Measurements from ENCODE around the gene WDR81.

Gene WDR81

DNA sequence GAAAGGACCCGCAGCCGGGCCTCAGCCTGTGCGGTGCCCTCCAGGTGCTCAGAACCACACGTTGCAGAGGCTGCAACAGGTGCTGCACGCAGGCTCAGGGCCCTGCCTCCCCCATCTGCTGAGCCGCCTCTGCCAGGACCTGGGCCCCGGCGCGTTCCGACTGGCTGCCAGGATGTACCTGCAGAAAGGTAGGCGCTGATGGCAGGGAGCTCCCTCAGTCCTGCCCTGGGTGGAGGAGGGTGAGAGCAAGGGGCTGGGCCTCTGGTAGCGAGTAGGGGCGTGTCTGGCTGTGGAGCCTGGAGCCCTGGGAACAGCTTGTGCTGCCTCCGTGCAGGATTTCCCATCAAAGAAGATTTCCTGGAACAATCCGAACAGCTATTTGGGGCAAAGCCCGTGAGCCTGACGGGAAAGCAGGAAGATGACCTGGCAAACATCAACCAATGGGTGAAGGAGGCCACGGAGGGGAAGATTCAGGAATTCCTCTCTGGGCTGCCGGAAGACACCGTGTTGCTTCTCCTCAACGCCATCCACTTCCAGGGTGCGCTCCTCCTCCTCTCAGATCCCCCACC, 22.6 kb downstream of the WDR81 start:
- Histone ChIP-seq H3K27me3 (ENCODE audit: insufficient read depth, low read length, poor library complexity, severe bottlenecking) (no peaks in the 10 kb centered on the region), H2AFZ (ENCODE audit: low read length) (no peak overlapping the region), H3K9me3 (ENCODE audit: insufficient read depth, low read depth, low read length) (no peaks in the 10 kb centered on the region), H3K79me2 (ENCODE audit: insufficient read depth, low read length) (no peaks in the 10 kb centered on the region), H3K36me3 (ENCODE audit: insufficient read depth, low read length) (no peaks in the 10 kb centered on the region), H3K4me3 (ENCODE audit: low read length, poor library complexity, severe bottlenecking) (no peak overlapping the region), H3K4me2 (ENCODE audit: low read depth, low read length, poor library complexity, severe bottlenecking) (no peak overlapping the region), H3K9ac (ENCODE audit: low read depth, low read length, poor library complexity, severe bottlenecking) (no peak overlapping the region), H3K4me1 (ENCODE audit: insufficient read depth, low read length, poor library complexity, severe bottlenecking) (no peaks in the 10 kb centered on the region), H3K9me2 (replicated peaks; ENCODE audit: low read depth, low read length) (no peaks in the 10 kb centered on the region), H3F3A (ENCODE audit: low read depth) (no peaks in the 10 kb centered on the region), H4K20me1 (ENCODE audit: insufficient read depth, low read length, poor library complexity, severe bottlenecking) (no peaks in the 10 kb centered on the region)
- TF ChIP-seq, protein P1, sequence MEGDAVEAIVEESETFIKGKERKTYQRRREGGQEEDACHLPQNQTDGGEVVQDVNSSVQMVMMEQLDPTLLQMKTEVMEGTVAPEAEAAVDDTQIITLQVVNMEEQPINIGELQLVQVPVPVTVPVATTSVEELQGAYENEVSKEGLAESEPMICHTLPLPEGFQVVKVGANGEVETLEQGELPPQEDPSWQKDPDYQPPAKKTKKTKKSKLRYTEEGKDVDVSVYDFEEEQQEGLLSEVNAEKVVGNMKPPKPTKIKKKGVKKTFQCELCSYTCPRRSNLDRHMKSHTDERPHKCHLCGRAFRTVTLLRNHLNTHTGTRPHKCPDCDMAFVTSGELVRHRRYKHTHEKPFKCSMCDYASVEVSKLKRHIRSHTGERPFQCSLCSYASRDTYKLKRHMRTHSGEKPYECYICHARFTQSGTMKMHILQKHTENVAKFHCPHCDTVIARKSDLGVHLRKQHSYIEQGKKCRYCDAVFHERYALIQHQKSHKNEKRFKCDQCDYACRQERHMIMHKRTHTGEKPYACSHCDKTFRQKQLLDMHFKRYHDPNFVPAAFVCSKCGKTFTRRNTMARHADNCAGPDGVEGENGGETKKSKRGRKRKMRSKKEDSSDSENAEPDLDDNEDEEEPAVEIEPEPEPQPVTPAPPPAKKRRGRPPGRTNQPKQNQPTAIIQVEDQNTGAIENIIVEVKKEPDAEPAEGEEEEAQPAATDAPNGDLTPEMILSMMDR (conservative IDR thresholded peaks at IDR 0.05; ENCODE audit: low read length): no peak
- no peak for TF ChIP-seq EZH2phosphoT487 (IDR thresholded peaks at IDR 0.05; ENCODE audit: borderline replicate concordance)

- Histone ChIP-seq H4K20me1 (ENCODE audit: insufficient read depth, low read length, poor library complexity, severe bottlenecking) (no peaks in the 10 kb centered on the region), H3K9ac (ENCODE audit: low read depth, low read length, poor library complexity, severe bottlenecking) (no peak overlapping the region), H3K4me2 (ENCODE audit: low read depth, low read length, poor library complexity, severe bottlenecking) (no peak overlapping the region), H3K36me3 (ENCODE audit: insufficient read depth, low read length) (no peaks in the 10 kb centered on the region), H3F3A (ENCODE audit: low read depth) (no peaks in the 10 kb centered on the region), H3K9me3 (ENCODE audit: insufficient read depth, low read depth, low read length) (no peaks in the 10 kb centered on the region), H2AFZ (ENCODE audit: low read length) (no peak overlapping the region), H3K9me2 (replicated peaks; ENCODE audit: low read depth, low read length) (no peaks in the 10 kb centered on the region), H3K4me3 (ENCODE audit: low read length, poor library complexity, severe bottlenecking) (no peak overlapping the region), H3K27me3 (ENCODE audit: insufficient read depth, low read length, poor library complexity, severe bottlenecking) (no peaks in the 10 kb centered on the region), H3K79me2 (ENCODE audit: insufficient read depth, low read length) (no peaks in the 10 kb centered on the region), H3K4me1 (ENCODE audit: insufficient read depth, low read length, poor library complexity, severe bottlenecking) (no peaks in the 10 kb centered on the region)
- no peak for TF ChIP-seq EZH2phosphoT487 (IDR thresholded peaks at IDR 0.05; ENCODE audit: borderline replicate concordance)
- TF ChIP-seq, protein P1 (conservative IDR thresholded peaks at IDR 0.05; ENCODE audit: low read length): no peak
Measured at GRCh38 chr17:1750628-1751027, 26.1 kb downstream of the WDR81 start.

GRCh38 chr17:1752425-1753262, 28.1 kb downstream of the WDR81 start:
- no peak overlapping the region for H3K4me2 ChIP-seq (ENCODE audit: low read depth, low read length, poor library complexity, severe bottlenecking)
- no peaks in the 10 kb centered on the region for H3K27me3 ChIP-seq (ENCODE audit: insufficient read depth, low read length, poor library complexity, severe bottlenecking)
- H3K9me3 ChIP-seq (ENCODE audit: insufficient read depth, low read depth, low read length): no peaks in the 10 kb centered on the region
- H3K9ac ChIP-seq (ENCODE audit: low read depth, low read length, poor library complexity, severe bottlenecking): no peak overlapping the region
- H3K4me3 ChIP-seq (ENCODE audit: low read length, poor library complexity, severe bottlenecking): no peak overlapping the region
- no peaks in the 10 kb centered on the region for H3K36me3 ChIP-seq (ENCODE audit: insufficient read depth, low read length)
- no peaks in the 10 kb centered on the region for H3K9me2 ChIP-seq (replicated peaks; ENCODE audit: low read depth, low read length)
- peak overlapping the region; percentile 41; the same call in 1 of the 2 replicates for H2AFZ ChIP-seq (ENCODE audit: low read length)
- H3K4me1 ChIP-seq (ENCODE audit: insufficient read depth, low read length, poor library complexity, severe bottlenecking): no peaks in the 10 kb centered on the region
- no peaks in the 10 kb centered on the region for H3K79me2 ChIP-seq (ENCODE audit: insufficient read depth, low read length)
- no peaks in the 10 kb centered on the region for H3F3A ChIP-seq (ENCODE audit: low read depth)
- H4K20me1 ChIP-seq (ENCODE audit: insufficient read depth, low read length, poor library complexity, severe bottlenecking): no peaks in the 10 kb centered on the region
- TF ChIP-seq, protein P1 (conservative IDR thresholded peaks at IDR 0.05; ENCODE audit: low read length): no peak
- no peak for TF ChIP-seq EZH2phosphoT487 (IDR thresholded peaks at IDR 0.05; ENCODE audit: borderline replicate concordance)
